Measurements from ENCODE around the gene HOXA5.

HOXA5 gene

GRCh38 chr7:27170426-27171324 lies 27.2 kb upstream of the HOXA5 start:
- DNase-seq (ENCODE audit: low spot score): no peak

DNA sequence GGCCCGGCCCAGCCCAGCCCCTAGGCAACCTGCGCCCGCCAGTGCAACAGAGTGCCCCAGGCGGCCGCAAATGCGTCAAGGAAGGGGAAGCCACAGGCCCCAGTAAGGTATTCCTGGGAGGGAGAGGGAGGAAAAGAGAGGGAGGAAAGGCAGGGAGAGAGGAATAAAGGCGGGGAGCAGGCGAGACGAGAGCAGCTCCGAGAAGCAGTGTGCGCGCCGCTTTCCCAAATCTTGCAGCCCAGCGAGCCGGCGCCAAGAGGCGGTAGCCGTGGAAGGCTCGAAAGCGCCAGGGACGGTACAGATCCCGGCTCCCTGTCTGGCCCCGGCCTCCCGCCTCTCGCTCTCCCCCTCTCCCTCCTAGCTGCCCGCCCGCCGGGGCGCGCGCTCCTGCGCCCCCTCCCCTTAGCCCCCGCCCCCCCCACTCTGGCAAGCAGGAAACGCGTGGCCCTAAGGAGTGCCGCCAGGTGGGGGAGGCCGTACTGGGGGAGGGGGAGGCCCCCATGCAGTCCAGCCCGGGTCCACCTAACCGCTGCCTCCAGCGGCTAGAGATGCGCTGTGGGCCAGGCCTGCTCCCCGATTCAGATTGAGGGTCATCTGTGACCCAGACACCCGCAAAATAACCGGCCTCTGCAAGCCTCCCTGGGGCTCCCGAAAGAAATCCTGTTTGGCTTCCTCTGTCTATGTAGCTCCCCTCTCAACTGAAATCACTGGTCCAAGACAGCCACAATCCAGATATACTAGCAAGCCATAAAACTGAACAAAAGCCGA lies 26.4 kb upstream of the HOXA5 start:
- no peak for DNase-seq (ENCODE audit: low spot score)

- DNase-seq (ENCODE audit: low spot score): no peak
Observed at GRCh38 chr7:27168265-27168947, 24.9 kb upstream of the HOXA5 start.

DNA sequence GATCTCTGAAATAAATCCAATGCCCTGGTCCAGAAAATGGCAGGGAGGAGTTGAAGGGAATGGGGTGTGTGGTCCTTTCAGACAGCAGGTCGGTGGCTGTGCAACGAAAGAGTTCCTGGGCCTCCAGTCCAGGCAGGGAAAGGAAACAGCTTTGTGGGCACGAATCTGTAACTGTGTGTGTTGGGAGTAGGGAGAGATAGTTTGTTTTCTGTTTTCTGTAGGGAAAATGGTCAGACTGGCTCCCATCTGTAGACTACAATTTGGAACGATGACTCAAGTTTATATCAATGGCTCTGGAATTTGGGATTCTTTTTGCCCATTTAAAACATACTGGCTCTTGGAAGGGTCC lies 24.4 kb upstream of the HOXA5 start:
- DNase-seq (ENCODE audit: low spot score): no peak

- no peak for DNase-seq (ENCODE audit: low spot score)
Observed at GRCh38 chr7:27166531-27167505, 23.3 kb upstream of the HOXA5 start.

DNA sequence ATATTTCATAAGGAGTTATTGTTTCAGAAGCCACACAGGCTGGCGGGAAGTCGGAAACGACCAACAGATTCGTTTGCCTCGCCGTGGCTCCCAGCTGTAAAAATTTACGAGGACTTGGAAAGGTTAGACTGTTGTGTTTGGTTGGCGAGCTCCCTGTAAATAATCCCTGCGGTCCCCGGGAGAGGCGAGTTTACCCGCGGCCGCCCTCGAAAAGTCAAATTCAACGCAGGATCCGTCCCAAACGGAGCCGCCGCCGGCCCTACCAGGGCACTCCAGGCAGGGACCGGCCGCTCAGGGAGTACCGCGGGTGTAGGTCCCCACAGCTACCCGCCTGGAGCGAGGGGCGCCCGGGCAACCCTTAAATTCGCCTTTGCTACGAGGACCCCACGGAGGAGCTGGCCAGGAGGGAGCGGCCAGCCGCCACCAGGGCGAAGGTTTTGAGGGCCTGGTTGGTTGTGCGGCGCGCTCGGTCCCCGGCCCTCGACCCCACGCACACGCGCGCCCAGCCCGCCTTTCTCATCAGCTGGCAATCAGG lies 22.6 kb upstream of the HOXA5 start:
- no peak for DNase-seq (ENCODE audit: low spot score)

DNA sequence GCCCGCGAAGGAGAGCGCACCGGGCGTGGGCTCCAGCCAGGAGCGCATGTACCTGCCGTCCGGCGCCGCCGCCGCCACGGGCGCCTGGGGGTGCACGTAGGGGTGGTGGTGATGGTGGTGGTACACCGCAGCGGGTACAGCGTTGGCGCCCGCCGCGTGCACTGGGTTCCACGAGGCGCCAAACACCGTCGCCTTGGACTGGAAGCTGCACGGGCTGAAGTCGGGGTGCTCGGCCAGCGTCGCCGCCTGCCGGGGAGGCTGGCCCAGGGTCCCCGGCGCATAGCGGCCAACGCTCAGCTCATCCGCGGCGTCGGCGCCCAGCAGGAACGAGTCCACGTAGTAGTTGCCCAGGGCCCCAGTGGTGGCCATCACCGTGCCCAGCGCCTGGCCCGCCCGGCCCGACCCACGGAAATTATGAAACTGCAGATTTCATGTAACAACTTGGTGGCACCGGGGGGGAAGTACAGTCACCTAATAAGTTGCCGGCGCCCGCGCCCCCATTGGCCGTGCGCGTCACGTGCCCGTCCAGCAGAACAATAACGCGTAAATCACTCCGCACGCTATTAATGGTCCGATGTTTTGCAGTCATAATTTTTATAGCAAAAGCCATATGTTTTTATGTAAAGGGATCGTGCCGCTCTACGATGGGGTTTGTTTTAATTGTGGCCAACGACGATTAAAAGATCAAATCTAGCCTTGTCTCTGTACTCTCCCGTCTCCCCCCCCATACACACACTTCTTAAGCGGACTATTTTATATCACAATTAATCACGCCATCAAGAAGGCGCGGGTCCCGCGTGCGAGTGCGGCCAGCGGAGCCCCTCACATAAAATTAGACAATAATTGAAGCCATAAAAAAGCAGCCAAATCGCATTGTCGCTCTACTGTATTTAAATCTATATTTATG lies 21.9 kb upstream of the HOXA5 start, which contains the start of gene HOXA9:
TSS of gene HOXA9 (minus strand) at position 449 of the 907 bp plus-strand sequence. CDS start at position 369, 80 bp downstream.
- DNase-seq (ENCODE audit: low spot score): no peak

DNA sequence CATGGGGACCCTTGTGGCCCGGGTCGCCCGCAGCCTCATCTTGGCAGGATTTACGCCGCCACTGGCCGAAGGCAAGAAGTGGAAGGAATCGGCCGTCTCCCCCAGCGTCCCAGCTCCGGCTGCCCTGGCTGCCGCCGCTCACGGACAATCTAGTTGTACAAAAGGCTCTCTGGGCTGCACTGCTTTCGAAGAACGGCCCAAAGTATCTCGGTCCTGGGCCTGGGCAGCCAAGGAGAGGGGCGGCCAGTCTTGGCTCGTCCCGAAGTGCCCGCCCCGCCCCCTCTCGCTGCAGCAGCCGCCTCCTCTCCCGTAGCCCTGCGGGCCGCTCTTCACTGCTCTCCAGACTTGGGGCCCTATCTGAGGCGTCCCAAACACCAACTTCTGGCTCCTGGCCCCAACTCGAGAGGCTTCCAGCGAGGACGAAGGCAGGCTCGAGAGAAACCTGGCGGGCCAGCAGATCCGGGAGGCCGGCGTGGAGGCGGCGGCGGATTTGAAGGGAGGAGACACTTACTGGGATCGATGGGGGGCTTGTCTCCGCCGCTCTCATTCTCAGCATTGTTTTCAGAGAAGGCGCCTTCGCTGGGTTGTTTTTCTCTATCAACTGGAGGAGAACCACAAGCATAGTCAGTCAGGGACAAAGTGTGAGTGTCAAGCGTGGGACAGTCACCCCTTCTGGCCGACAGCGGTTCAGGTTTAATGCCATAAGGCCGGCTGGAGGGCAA lies 21.0 kb upstream of the HOXA5 start:
- no peak for DNase-seq (ENCODE audit: low spot score)

DNA sequence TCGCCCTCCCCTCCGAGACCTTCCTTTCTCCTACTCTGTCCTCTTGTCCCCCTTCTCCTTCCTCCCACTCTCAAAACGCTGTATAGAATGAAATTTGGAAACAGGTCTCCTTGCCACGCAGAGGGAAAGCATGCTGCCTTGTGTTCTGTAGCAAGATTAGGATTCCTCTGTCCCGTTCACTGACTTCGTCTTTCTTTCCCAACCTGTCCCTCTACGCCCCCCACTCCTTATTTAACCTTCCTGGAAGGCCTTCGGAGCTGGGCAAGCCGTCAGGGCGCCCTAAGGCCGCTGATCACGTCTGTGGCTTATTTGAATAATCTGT lies 20.5 kb upstream of the HOXA5 start:
- no peak for DNase-seq (ENCODE audit: low spot score)

- no peak for DNase-seq (ENCODE audit: low spot score)
Observed at GRCh38 chr7:27163288-27164044, 20.0 kb upstream of the HOXA5 start.

GRCh38 chr7:27162561-27163287 lies 19.2 kb upstream of the HOXA5 start:
- DNase-seq (ENCODE audit: low spot score): no peak

DNA sequence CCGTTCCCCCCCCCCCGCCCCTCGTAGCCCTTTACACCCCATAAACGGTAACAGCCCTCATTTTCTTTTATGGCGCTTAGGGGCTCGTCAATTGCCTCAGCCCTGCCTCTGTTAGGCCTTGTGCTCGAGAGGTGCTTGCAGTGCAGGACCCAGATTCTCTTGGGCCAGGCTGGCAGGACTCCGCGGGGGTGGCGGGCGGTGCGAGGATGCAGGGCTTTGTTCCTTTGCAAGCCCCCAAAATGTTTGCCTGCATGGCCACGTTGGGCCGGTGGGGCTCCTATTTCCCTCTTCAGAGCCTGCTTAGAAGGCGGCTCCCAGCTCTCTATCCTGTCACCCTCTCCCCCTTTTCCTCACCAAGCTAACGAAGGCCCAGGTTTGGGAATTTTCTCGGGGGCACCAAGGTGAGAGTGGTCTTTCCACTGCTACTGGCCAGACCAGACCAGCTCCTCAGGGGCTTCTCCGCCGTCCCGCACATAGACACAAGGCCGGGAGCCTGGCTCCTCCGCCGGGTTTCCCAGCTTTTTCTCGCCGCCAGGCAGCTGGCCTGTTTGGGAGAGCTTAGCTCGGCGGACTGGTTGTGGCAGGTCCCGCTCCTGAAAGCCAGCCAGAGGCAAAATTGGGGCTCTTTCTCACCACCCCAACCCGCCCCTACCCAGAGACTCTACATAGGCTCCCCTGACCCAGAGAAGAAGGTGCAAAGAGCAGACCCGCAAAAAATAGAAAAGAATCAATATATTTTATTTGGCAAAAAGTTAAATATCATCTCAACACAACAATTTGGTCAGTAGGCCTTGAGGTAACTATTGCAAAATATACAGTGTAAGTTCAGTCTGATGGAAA lies 18.5 kb upstream of the HOXA5 start:
- no peak for DNase-seq (ENCODE audit: low spot score)

DNA sequence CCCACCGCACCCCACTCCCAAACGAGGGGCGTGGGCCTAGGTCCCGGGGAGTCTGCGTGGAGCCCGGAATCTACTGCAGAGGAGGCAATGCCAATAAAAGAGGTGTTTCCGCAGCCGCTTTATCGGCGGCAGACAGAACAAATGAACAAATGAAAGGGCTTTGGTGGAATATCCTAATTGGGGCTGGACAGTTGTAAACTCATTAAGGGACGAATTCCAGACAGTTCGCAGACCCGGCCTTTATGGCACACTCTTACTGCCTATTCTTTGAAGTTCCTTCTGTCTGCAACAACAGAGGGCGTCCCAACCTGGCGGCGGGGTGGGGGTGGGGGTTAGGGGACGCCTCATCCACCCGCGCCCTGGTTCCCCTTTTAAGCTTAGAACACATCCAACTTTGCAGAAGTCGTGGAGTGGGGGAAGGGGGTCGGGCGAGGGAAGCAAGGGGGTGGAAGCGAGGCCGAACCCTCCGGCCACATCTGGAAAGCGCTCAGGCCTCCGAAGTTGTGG lies 17.8 kb upstream of the HOXA5 start:
- DNase-seq (ENCODE audit: low spot score): no peak

DNA sequence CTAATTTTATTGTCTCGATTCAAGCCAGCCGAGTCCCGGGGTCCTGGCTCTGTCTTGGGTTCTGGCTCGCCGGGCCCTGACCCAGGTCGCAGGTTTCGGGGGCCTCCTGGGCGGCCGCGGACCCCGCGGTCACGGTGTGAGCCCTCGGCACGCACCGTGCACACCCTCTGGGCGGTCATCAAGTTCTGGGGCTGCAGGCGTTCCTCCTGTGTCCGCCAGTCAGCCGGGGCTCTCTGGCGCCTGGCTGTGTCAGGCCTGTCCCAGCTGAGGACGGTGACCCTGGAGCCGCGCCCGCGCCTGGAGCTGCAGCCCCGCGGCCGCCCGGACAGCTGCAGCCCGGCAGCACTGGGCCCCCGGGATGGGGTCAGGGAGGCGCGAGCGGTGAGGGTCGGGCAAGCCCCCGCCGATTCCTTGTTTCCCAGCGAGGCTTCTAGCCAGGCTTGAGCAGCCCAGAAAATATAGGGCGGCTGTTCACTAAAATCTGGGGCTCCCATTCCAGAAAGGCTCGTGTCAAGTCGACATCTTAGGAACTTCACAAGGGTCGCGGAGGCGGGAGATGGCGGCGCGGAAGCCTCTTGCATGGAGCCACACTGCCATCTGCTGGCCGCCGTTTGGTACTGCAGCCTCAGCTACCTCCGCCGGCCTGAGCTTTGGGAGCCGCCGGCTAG lies 17.2 kb upstream of the HOXA5 start:
- DNase-seq (ENCODE audit: low spot score): peak; percentile 80

- DNase-seq (ENCODE audit: low spot score): no peak
Observed at GRCh38 chr7:27160145-27160545, 16.7 kb upstream of the HOXA5 start.
